K562 (cell line): ENCODE data around the gene LOXHD1. TPM values are rescaled to one million over a fixed set of nuclear protein-coding genes. Genes with fewer than 3 reads are reported as not detected.

Source experiments
- ATAC-seq: fragments of 200-7000 bp; cut with Tn5 transposase; 3 replicates; pipeline ENCODE4 v1.9.1; 2020; ENCODE audit warnings: moderate library complexity
- BruUV-seq: library from RNA; stranded (reverse); fragments of 400-500 nt; replicated peaks from 2 replicates; lab custom pipeline; 2021; lab: Mats Ljungman, UMichigan
- CTCF ChIA-PET: fragments of 300-600 bp; formaldehyde crosslinking; extraction: SDS; loops from one replicate; lab custom pipeline; 2021; ENCODE audit warnings: low intra/inter-chr PET ratio; lab: Yijun Ruan, JAX
- POLR2A ChIA-PET: fragments of 300-600, 350-650 bp; sonication (Branson Sonifier 250); formaldehyde crosslinking; extraction: SDS; loops from one replicate; lab custom pipeline; 2021; ENCODE audit warnings: antibody characterized with exemption, inconsistent platforms; lab: Yijun Ruan, JAX
- DNase-seq, 4 experiments: peaks; one replicate each; pipeline versions ENCODE4 v3.0.0 to v3.0.0-alpha.2; 2011 to 2018; ENCODE audit warnings: low spot score in 3 of 4, mixed read lengths in 3 of 4; ENCODE audit errors: extremely low read depth in 1 of 4
- FAIRE-seq: peaks from 2 replicates; lab custom pipeline; 2011; peaks lifted over from hg19 to GRCh38; lab: Jason Lieb, UNC
- H2AFZ ChIP-seq: 2 replicates; pipeline ENCODE4 v1.6.0; 2011; ENCODE audit warnings: low read depth, low read length, control low read depth, inconsistent platforms
- H3K27ac ChIP-seq: fragments of 200-600 bp; 3 replicates; pipeline ENCODE4 v1.8.0; 2011; ENCODE audit warnings: low read depth, mild to moderate bottlenecking, control low read depth, inconsistent platforms, low read length, moderate library complexity, mixed read lengths; ENCODE audit errors: extremely low read depth
- H3K27me3 ChIP-seq, 2 experiments: fragments of 300-600 bp in 1 of 2; 2 replicates in 1 of 2; 3 replicates in 1 of 2; pipeline versions ENCODE4 v1.6.0 to v1.8.0; 2011; ENCODE audit warnings: inconsistent platforms in 2 of 2, low read length in 2 of 2, mild to moderate bottlenecking in 1 of 2, mixed read lengths in 1 of 2, moderate library complexity in 1 of 2; ENCODE audit not compliant: control insufficient read depth in 2 of 2, insufficient read depth in 2 of 2
- H3K36me3 ChIP-seq: fragments of 300-600 bp; 3 replicates; pipeline ENCODE4 v1.8.0; 2011; ENCODE audit warnings: mild to moderate bottlenecking, low read length, inconsistent platforms; ENCODE audit not compliant: control insufficient read depth, insufficient read depth
- H3K4me1 ChIP-seq, 2 experiments: fragments of 200-600 bp in 1 of 2; replicated peaks in 1 of 2; 2 replicates in 1 of 2; 3 replicates in 1 of 2; pipeline versions ENCODE4 v1.5.1 to v1.8.0; 2011; ENCODE audit warnings: inconsistent platforms in 2 of 2, low read length in 2 of 2, mild to moderate bottlenecking in 1 of 2, mixed read lengths in 1 of 2, moderate library complexity in 1 of 2; ENCODE audit not compliant: control insufficient read depth in 2 of 2, insufficient read depth in 2 of 2
- H3K4me2 ChIP-seq: 2 replicates; pipeline ENCODE4 v1.6.1; 2011; ENCODE audit warnings: low read length, control low read depth, inconsistent platforms, mixed read lengths; ENCODE audit not compliant: insufficient read depth
- H3K4me3 ChIP-seq: fragments of 200-600 bp; sonication (generic), shearing (Covaris generic); 2 replicates; pipeline ENCODE4 v1.5.1; 2016; ENCODE audit warnings: control low read depth, inconsistent platforms
- H3K79me2 ChIP-seq: fragments of 200-600 bp; 3 replicates; pipeline ENCODE4 v1.8.0; 2011; ENCODE audit warnings: low read length, inconsistent platforms; ENCODE audit not compliant: control insufficient read depth, insufficient read depth
- H3K9ac ChIP-seq, 2 experiments: 2 replicates each; pipeline versions ENCODE4 v1.6.0 to v1.6.1; 2011; ENCODE audit warnings: low read depth in 2 of 2, low read length in 2 of 2, control low read depth in 1 of 2, inconsistent platforms in 1 of 2, mild to moderate bottlenecking in 1 of 2, mixed read lengths in 1 of 2; ENCODE audit not compliant: insufficient read depth in 1 of 2
- H3K9me1 ChIP-seq: one replicate; pipeline ENCODE4 v1.6.0; 2011; ENCODE audit warnings: inconsistent platforms, mild to moderate bottlenecking, low read length, moderate library complexity; ENCODE audit not compliant: control insufficient read depth, insufficient read depth
- H3K9me3 ChIP-seq: replicated peaks from 2 replicates; pipeline ENCODE4 v1.5.1; 2011; ENCODE audit warnings: low read depth, low read length, inconsistent platforms; ENCODE audit not compliant: control insufficient read depth, insufficient read depth
- H4K20me1 ChIP-seq: replicated peaks from 2 replicates; pipeline ENCODE4 v1.6.1; 2011; ENCODE audit warnings: low read length, inconsistent platforms, mixed read lengths; ENCODE audit not compliant: control insufficient read depth, insufficient read depth
- ARID1B ChIP-seq: fragments of 450-650 bp; IDR thresholded peaks from 2 replicates; pipeline ENCODE4 v1.6.1; 2016; ENCODE audit warnings: antibody characterized with exemption, mild to moderate bottlenecking, inconsistent platforms
- BRD9 ChIP-seq: fragments of 450-650 bp; IDR thresholded peaks from 2 replicates; pipeline ENCODE4 v1.6.1; 2018; ENCODE audit warnings: low read depth; ENCODE audit not compliant: partially characterized antibody
- CHCHD3 ChIP-seq: fragments of 250-450 bp; sonication (Bioruptor Pico); IDR thresholded peaks from 2 replicates; pipeline ENCODE4 v2.1.2; 2022; ENCODE audit warnings: mild to moderate bottlenecking
- E2F1 ChIP-seq: sonication (generic); formaldehyde crosslinking; IDR thresholded peaks from 2 replicates; pipeline ENCODE4 v1.8.1; 2023; ENCODE audit warnings: mild to moderate bottlenecking, missing genetic modification reagents, moderate library complexity
- MTA1 ChIP-seq: fragments of 450-650 bp; IDR thresholded peaks from 2 replicates; pipeline ENCODE4 v1.6.1; 2017; ENCODE audit warnings: borderline replicate concordance
- MTA2 ChIP-seq: fragments of 450-650 bp; IDR thresholded peaks from 2 replicates; pipeline ENCODE4 v1.6.1; 2016; ENCODE audit warnings: low read depth
- STAT5B ChIP-seq: fragments of 250-450 bp; sonication (Bioruptor Pico); IDR thresholded peaks from 2 replicates; pipeline ENCODE4 v1.8.0; 2021; ENCODE audit warnings: mild to moderate bottlenecking, inconsistent platforms
- ZNF165 ChIP-seq: fragments of 250-450 bp; sonication (Bioruptor Pico); IDR thresholded peaks from 2 replicates; pipeline ENCODE4 v1.4.0; 2020; ENCODE audit warnings: borderline replicate concordance
- ZNF764 ChIP-seq: fragments of 250-450 bp; sonication (Bioruptor Pico); IDR thresholded peaks from 2 replicates; pipeline ENCODE4 v1.4.0; 2020; ENCODE audit warnings: low read depth, mild to moderate bottlenecking, moderate library complexity
- ZNF780A ChIP-seq: fragments of 250-450 bp; sonication (Bioruptor Pico); IDR thresholded peaks from 2 replicates; pipeline ENCODE4 v1.5.0; 2021; ENCODE audit warnings: mild to moderate bottlenecking
- ZNF830 ChIP-seq: fragments of 250-450 bp; sonication (Bioruptor Pico); IDR thresholded peaks from 2 replicates; pipeline ENCODE4 v1.5.0; 2021; ENCODE audit warnings: mild to moderate bottlenecking
- WGBS: fragments of 100-300 bp; shearing (Covaris generic); methylation state at CpG from one replicate; pipeline ENCODE4 v1.1.6; 2016; ENCODE audit warnings: low coverage, mixed read lengths; ENCODE audit not compliant: insufficient coverage; ENCODE audit errors: missing lambda C conversion rate; 5-methylcytosine and 5-hydroxymethylcytosine counted together
- in situ Hi-C: fragments of 300-500 bp; cut with MboI; formaldehyde crosslinking; loops from 4 replicates; pipeline ENCODE4 v1.15.0; 2018; ENCODE audit warnings: inconsistent platforms, mixed read lengths
- intact Hi-C: fragments of 100-400 bp; cut with micrococcal nuclease; formaldehyde crosslinking; loops from 2 replicates; pipeline ENCODE4 v1.14.2; 2022
- polyA plus RNA-seq, 8 experiments: library from polyadenylated mRNA; depleted of rRNA in 4 of 8; stranded (reverse) in 5 of 8; unstranded in 3 of 8; fragments of >200 nt; fragmentation: Nextera tagmentation in 2 of 8; fragmentation: Illumina TruSeq in 1 of 8; extraction: Ambion mirVana in 2 of 8; extraction: Trizol in 1 of 8; gene quantifications; 2 replicates each; pipeline versions ENCODE4 v1.2.1 to v1.2.3, GENCODE V29; 2011 to 2014; ENCODE audit warnings: inconsistent platforms in 1 of 8, missing spikeins in 1 of 8
- total RNA-seq, 7 experiments: library from RNA; depleted of rRNA in 6 of 7; stranded (reverse); fragments of >200 nt in 6 of 7; fragmentation: Illumina TruSeq in 2 of 7; extraction: Trizol in 2 of 7; gene quantifications; 2 replicates each; pipeline versions ENCODE4 v1.2.1 to v1.2.3, GENCODE V29; 2011 to 2021; ENCODE audit warnings: low replicate concordance in 1 of 7
- TF ChIP-seq, protein P1 (sequence below), 3 experiments: IDR thresholded peaks in 2 of 3; conservative IDR thresholded peaks in 1 of 3; 2 replicates each; pipeline ENCODE4 v1.5.1; 2011 to 2012; ENCODE audit warnings: low read length in 3 of 3, mild to moderate bottlenecking in 3 of 3, control low read depth in 2 of 3, improper control_type of control experiment in 1 of 3, inconsistent platforms in 1 of 3, low read depth in 1 of 3, mixed read lengths in 1 of 3, moderate library complexity in 1 of 3; ENCODE audit not compliant: insufficient read depth in 2 of 3
- TF ChIP-seq, protein P2 (sequence below): fragments of 450-650 bp; IDR thresholded peaks from one replicate; pipeline ENCODE4 v1.6.1; 2018; ENCODE audit warnings: mild to moderate bottlenecking, moderate library complexity; ENCODE audit not compliant: partially characterized antibody

LOXHD1 gene
- total and polyA plus RNA-seq, 9 of the 15 experiments (the other 6 are each of a cell fraction or from before 2014, with no cell fraction given): not detected

- TF ChIP-seq, protein P1, sequence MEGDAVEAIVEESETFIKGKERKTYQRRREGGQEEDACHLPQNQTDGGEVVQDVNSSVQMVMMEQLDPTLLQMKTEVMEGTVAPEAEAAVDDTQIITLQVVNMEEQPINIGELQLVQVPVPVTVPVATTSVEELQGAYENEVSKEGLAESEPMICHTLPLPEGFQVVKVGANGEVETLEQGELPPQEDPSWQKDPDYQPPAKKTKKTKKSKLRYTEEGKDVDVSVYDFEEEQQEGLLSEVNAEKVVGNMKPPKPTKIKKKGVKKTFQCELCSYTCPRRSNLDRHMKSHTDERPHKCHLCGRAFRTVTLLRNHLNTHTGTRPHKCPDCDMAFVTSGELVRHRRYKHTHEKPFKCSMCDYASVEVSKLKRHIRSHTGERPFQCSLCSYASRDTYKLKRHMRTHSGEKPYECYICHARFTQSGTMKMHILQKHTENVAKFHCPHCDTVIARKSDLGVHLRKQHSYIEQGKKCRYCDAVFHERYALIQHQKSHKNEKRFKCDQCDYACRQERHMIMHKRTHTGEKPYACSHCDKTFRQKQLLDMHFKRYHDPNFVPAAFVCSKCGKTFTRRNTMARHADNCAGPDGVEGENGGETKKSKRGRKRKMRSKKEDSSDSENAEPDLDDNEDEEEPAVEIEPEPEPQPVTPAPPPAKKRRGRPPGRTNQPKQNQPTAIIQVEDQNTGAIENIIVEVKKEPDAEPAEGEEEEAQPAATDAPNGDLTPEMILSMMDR (IDR thresholded peaks at IDR 0.05 in 2 of 3, conservative IDR thresholded peaks at IDR 0.05 in 1 of 3; ENCODE audit: insufficient read depth in 2 of 3, low read depth in 1 of 3, low read length in 3 of 3): no peak
- TF ChIP-seq CHCHD3 (CRISPR knock-in tag) (no peak), BRD9 (no peak)
Measured at GRCh38 chr18:46704816-46705215, 47.8 kb upstream of the LOXHD1 start (continued).

GRCh38 chr18:46704189-46704588, 47.2 kb upstream of the LOXHD1 start:
- ChIA-PET CTCF (no interaction called here), POLR2A (interaction anchor here (0.7 kb wide), 1 partner anchor 19 kb away, joined by 3 read pairs; no protein-coding TSS in a partner anchor)
- H4K20me1 ChIP-seq: no peaks in the 10 kb centered on the region
- ATAC-seq (no peak), DNase-seq (no peak), FAIRE-seq (no peak)
- TF ChIP-seq STAT5B (CRISPR knock-in tag) (no peak), ARID1B (no peak), E2F1 (CRISPR knock-in tag) (no peak), ZNF830 (CRISPR knock-in tag) (no peak), ZNF165 (CRISPR knock-in tag) (no peak), ZNF764 (CRISPR knock-in tag) (no peak), MTA1 (no peak), MTA2 (no peak), ZNF780A (no peak)
- TF ChIP-seq, protein P2, sequence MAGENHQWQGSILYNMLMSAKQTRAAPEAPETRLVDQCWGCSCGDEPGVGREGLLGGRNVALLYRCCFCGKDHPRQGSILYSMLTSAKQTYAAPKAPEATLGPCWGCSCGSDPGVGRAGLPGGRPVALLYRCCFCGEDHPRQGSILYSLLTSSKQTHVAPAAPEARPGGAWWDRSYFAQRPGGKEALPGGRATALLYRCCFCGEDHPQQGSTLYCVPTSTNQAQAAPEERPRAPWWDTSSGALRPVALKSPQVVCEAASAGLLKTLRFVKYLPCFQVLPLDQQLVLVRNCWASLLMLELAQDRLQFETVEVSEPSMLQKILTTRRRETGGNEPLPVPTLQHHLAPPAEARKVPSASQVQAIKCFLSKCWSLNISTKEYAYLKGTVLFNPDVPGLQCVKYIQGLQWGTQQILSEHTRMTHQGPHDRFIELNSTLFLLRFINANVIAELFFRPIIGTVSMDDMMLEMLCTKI: no peak
- H3K4me2 ChIP-seq: no peak overlapping the region
- H2AFZ ChIP-seq: no peak overlapping the region
- peaks cover 0 to 15% of the 10 kb centered on the region in 2 experiments; a peak in 2 of 5 replicates for H3K27me3 ChIP-seq
- no peak overlapping the region for H3K4me3 ChIP-seq
- no peaks in the 10 kb centered on the region for H3K36me3 ChIP-seq
- no peaks in the 10 kb centered on the region for H3K9me1 ChIP-seq
- no peaks in the 10 kb centered on the region for H3K79me2 ChIP-seq
- no peaks in the 10 kb centered on the region for H3K9me3 ChIP-seq
- BruUV-seq: no TSS peak
- H3K9ac ChIP-seq: no peak overlapping the region
- H3K4me1 ChIP-seq: no peaks in the 10 kb centered on the region
- intact Hi-C loops (no loop called here), in situ Hi-C loops (no loop called here)
- 7% methylated on average over 5 of the region's 7 CpGs for WGBS
- H3K27ac ChIP-seq: no peak overlapping the region
